PFSK-1 (cell line): ENCODE data around the gene FUCA1.

Source experiments
- POLR2AphosphoS5 ChIP-seq: IDR thresholded peaks from 2 replicates; pipeline ENCODE4 v1.6.1; 2012; ENCODE audit warnings: low read depth, mild to moderate bottlenecking, control low read depth, low read length, moderate library complexity
- REST ChIP-seq, 2 experiments: IDR thresholded peaks; 2 replicates each; pipeline versions ENCODE4 v1.6.1 to v1.8.0; 2011 to 2012; ENCODE audit warnings: low read depth in 2 of 2, low read length in 2 of 2, control low read depth in 1 of 2, inconsistent platforms in 1 of 2, mild to moderate bottlenecking in 1 of 2, moderate library complexity in 1 of 2; ENCODE audit not compliant: insufficient read depth in 1 of 2
- SIN3A ChIP-seq: IDR thresholded peaks from 2 replicates; pipeline ENCODE4 v1.6.1; 2012; ENCODE audit warnings: mild to moderate bottlenecking, low read length, moderate library complexity, borderline replicate concordance; ENCODE audit not compliant: insufficient read depth
- TAF1 ChIP-seq: IDR thresholded peaks from 2 replicates; pipeline ENCODE4 v1.6.1; 2012; ENCODE audit warnings: low read length, control low read depth, borderline replicate concordance; ENCODE audit not compliant: insufficient read depth

GRCh38 chr1:23838401-23838866, 29.7 kb downstream of the FUCA1 start:
- no peak for TF ChIP-seq REST (IDR thresholded peaks at IDR 0.05; ENCODE audit: insufficient read depth in 1 of 2, low read depth in 2 of 2, low read length in 2 of 2)
- no peak for TF ChIP-seq POLR2AphosphoS5
- no peak for TF ChIP-seq SIN3A
- no peak for TF ChIP-seq TAF1
